ENCODE data around the gene CCIN. TPM values are rescaled to one million over a fixed set of nuclear protein-coding genes. Genes with fewer than 3 reads are reported as not detected.

The CCIN gene
- total and polyA plus RNA-seq, 7 donors: 0.03 to 0.04 TPM; not detected in 5

GRCh38 chr9:36161187-36161586 is 8.0 kb upstream of the CCIN start:
- ATAC-seq (peak in 1 of 4 donors; percentile 29), DNase-seq (no peak)
- no peak overlapping the region for H3K4me3 ChIP-seq
- peaks cover 4% of the 10 kb centered on the region for H3K9me3 ChIP-seq
- 61 to 92% (median 76%) methylated on average over 2 of the region's 2 CpGs for WGBS, 3 donors
- no peak for TF ChIP-seq CTCF (IDR thresholded peaks at IDR 0.05)
- peaks cover 0 to 14% (median 0%) of the 10 kb centered on the region in 3 donors for H3K27me3 ChIP-seq (ENCODE audit: insufficient read depth in 3 of 3, low read length in 2 of 3)
- intact Hi-C loops (cut with DNase I): loop anchor here in 1 of 2 donors (5.0 kb wide), 1 partner anchor 59 kb away; no protein-coding TSS in a partner anchor
- peaks cover 3% of the 10 kb centered on the region for H3K4me1 ChIP-seq
- H3K36me3 ChIP-seq (ENCODE audit: insufficient read depth in 1 of 2, low read depth in 1 of 2): no peaks in the 10 kb centered on the region
- H3K27ac ChIP-seq: peak overlapping the region; percentile 23

DNA sequence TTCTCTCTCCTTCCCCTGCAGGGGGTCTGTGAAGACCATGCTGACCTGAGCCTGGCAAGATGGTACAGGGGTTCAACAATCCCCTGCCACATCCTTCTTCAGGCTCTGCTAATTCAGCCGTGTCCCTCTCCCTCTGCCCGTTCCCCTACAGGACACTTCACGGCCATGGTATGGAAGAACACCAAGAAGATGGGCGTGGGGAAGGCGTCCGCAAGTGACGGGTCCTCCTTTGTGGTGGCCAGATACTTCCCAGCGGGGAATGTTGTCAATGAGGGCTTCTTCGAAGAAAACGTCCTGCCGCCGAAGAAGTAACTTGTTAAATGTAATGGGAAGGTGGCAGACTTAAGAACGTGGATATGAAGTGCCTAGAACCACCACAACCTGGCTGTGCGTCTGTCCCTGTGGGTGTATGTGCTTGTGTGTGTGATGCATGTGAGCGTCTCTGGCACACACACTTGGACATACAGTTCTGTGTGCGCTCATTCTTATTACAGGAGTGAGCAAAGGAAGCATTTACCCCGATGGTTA is 6.9 kb upstream of the CCIN start:
- H3K36me3 ChIP-seq (ENCODE audit: insufficient read depth in 1 of 2, low read depth in 1 of 2): no peaks in the 10 kb centered on the region
- TF ChIP-seq CTCF (IDR thresholded peaks at IDR 0.05): no peak
- DNase-seq (no peak), ATAC-seq (no peak)
- no peak overlapping the region for H3K4me3 ChIP-seq
- H3K9me3 ChIP-seq: no peaks in the 10 kb centered on the region
- H3K4me1 ChIP-seq: peaks cover 5% of the 10 kb centered on the region
- 80 to 86% (median 80%) methylated on average over 17 of the region's 17 CpGs for WGBS, 3 donors
- H3K27me3 ChIP-seq (ENCODE audit: insufficient read depth in 3 of 3, low read length in 2 of 3): peaks cover 0 to 19% (median 0%) of the 10 kb centered on the region in 3 donors
- no peak overlapping the region for H3K27ac ChIP-seq
- intact Hi-C loops (cut with DNase I): loop anchor here in 1 of 2 donors (5.0 kb wide), 1 partner anchor 60 kb away; no protein-coding TSS in a partner anchor

DNA sequence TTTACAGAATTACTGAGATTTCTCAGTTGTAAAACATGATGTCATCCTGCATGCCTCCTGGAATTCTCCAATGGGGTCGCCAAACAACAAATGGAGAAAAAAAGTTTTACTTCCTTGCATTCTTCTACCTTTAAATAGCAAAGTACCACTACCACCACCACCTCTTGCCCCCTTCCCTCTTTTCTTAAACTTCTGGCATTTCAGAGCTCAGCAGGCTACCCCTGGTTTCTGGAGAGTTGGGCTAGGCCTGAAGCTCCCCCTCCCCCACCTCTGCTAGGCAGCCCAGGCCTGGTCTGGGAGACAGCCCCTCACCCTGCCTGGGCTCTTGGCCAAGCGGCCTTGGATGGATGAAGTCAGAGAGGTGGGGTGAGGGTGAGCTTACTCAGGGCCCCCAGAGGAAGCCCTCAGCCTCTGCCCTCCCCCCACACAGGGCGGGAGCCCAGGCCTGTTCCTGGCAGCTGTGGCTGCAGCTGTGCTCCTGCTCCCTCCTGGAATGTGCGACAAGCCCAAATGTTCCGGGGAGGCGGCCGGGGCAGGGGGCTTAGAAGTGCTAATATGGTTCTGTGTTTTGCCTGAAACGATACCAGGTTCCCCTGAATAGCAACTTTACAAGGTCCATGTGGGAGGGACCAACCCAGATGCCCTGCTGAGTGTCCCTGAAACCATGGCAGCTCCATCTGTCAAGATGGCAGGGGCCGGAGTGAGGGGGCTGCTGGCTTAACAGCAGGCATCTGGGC is 6.0 kb upstream of the CCIN start:
- no peak for TF ChIP-seq CTCF (IDR thresholded peaks at IDR 0.05)
- H3K9me3 ChIP-seq: no peaks in the 10 kb centered on the region
- H3K27ac ChIP-seq: peak overlapping the region; percentile 63
- H3K36me3 ChIP-seq (ENCODE audit: insufficient read depth in 1 of 2, low read depth in 1 of 2): no peaks in the 10 kb centered on the region
- intact Hi-C loops (cut with DNase I): loop anchor here in 1 of 2 donors (5.0 kb wide), 1 partner anchor 61 kb away; no protein-coding TSS in a partner anchor
- ATAC-seq (peak; percentile 31 to 57 (median 39)), DNase-seq (peak; percentile 68 to 85)
- WGBS, 3 donors: 17 to 21% (median 20%) methylated on average over 8 to 9 of the region's 9 CpGs
- H3K27me3 ChIP-seq (ENCODE audit: insufficient read depth in 3 of 3, low read length in 2 of 3): peaks cover 0 to 23% (median 0%) of the 10 kb centered on the region in 3 donors
- no peak overlapping the region for H3K4me3 ChIP-seq
- H3K4me1 ChIP-seq: peaks cover 5% of the 10 kb centered on the region

GRCh38 chr9:36163786-36164170 is 5.4 kb upstream of the CCIN start:
- no peak overlapping the region for H3K4me3 ChIP-seq
- WGBS, 3 donors: 21 to 27% (median 24%) methylated on average over 4 of the region's 4 CpGs
- no peak for TF ChIP-seq CTCF (IDR thresholded peaks at IDR 0.05)
- ATAC-seq (peak in 3 of 4 donors; percentile 3 to 36 (median 33)), DNase-seq (no peak)
- H3K36me3 ChIP-seq (ENCODE audit: insufficient read depth in 1 of 2, low read depth in 1 of 2): no peaks in the 10 kb centered on the region
- no peaks in the 10 kb centered on the region for H3K9me3 ChIP-seq
- H3K27ac ChIP-seq: peak overlapping the region; percentile 63
- intact Hi-C loops (cut with DNase I): loop anchor here (2.0 to 5.0 kb wide), 2 partner anchors 61 to 261 kb away; no protein-coding TSS in a partner anchor
- H3K27me3 ChIP-seq (ENCODE audit: insufficient read depth in 3 of 3, low read length in 2 of 3): peaks cover 0 to 23% (median 0%) of the 10 kb centered on the region in 3 donors
- peaks cover 5% of the 10 kb centered on the region for H3K4me1 ChIP-seq
